ENCODE measurements around the gene DTYMK.

GRCh38 chr2:241670333-241671110, 16.1 kb downstream of the DTYMK start:
- TF ChIP-seq ETV6 (CRISPR knock-in tag; IDR thresholded peaks at IDR 0.05) (no peak), NR3C1 (CRISPR knock-in tag; conservative IDR thresholded peaks at IDR 0.05; ENCODE audit: low read depth) (no peak), CTCF (IDR thresholded peaks at IDR 0.05) (no peak), JUN (CRISPR knock-in tag; IDR thresholded peaks at IDR 0.05) (no peak), USF2 (CRISPR knock-in tag; IDR thresholded peaks at IDR 0.05) (no peak), NFYB (CRISPR knock-in tag; conservative IDR thresholded peaks at IDR 0.05; ENCODE audit: low read depth) (no peak), ATF3 (CRISPR knock-in tag; conservative IDR thresholded peaks at IDR 0.05) (no peak), ZSCAN18 (CRISPR knock-in tag; IDR thresholded peaks at IDR 0.05) (no peak), ZNF425 (CRISPR knock-in tag; conservative IDR thresholded peaks at IDR 0.05) (no peak), USF1 (CRISPR knock-in tag; IDR thresholded peaks at IDR 0.05) (no peak), SMAD3 (CRISPR knock-in tag; IDR thresholded peaks at IDR 0.05; ENCODE audit: borderline replicate concordance) (no peak)
